SK-N-SH (cell line): ENCODE measurements around the gene TIGD3. TPM values are rescaled to one million over a fixed set of nuclear protein-coding genes. Genes with fewer than 3 reads are reported as not detected.
A peak's percentile ranks its signal among the peaks of the same experiment; 100 is the strongest.

Experiments used
- CTCF ChIA-PET: fragments of 300-600, 350-600 bp; formaldehyde crosslinking; extraction: SDS; loops from one replicate; lab custom pipeline; 2021; lab: Yijun Ruan, JAX
- POLR2A ChIA-PET: fragments of 350-600 bp; sonication (Branson Sonifier 250); formaldehyde crosslinking; extraction: SDS; loops from one replicate; lab custom pipeline; 2020; ENCODE audit warnings: antibody characterized with exemption, inconsistent platforms; lab: Yijun Ruan, JAX
- DNase-seq: peaks from one replicate; pipeline ENCODE4 v3.0.0; 2012
- H2AFZ ChIP-seq: fragments of 200-600 bp; sonication (generic); 2 replicates; pipeline ENCODE4 v1.8.1; 2016; ENCODE audit warnings: antibody characterized with exemption, mild to moderate bottlenecking, low read depth
- H3F3A ChIP-seq: fragments of 200-600 bp; sonication (generic); replicated peaks from 2 replicates; pipeline ENCODE3; 2016; ENCODE audit warnings: antibody characterized with exemption, mild to moderate bottlenecking; ENCODE audit not compliant: insufficient read depth
- H3K27ac ChIP-seq, 2 experiments: fragments of 200-500 bp in 1 of 2; fragments of 200-600 bp in 1 of 2; sonication (Bioruptor generic) in 1 of 2; sonication (generic), shearing (Covaris generic) in 1 of 2; 2 replicates each; pipeline versions ENCODE4 v1.5.1 to v1.6.1; 2014 to 2016; ENCODE audit warnings: low read depth in 2 of 2, inconsistent platforms in 1 of 2, low read length in 1 of 2, mild to moderate bottlenecking in 1 of 2, mixed read lengths in 1 of 2
- H3K27me3 ChIP-seq: fragments of 200-600 bp; sonication (generic), shearing (Covaris generic); 2 replicates; pipeline ENCODE4 v1.6.1; 2016; ENCODE audit warnings: mixed run types; ENCODE audit not compliant: insufficient read depth
- H3K36me3 ChIP-seq, 2 experiments: fragments of 200-500 bp in 1 of 2; fragments of 200-600 bp in 1 of 2; sonication (Bioruptor generic) in 1 of 2; sonication (generic) in 1 of 2; replicated peaks in 1 of 2; 2 replicates each; pipeline versions ENCODE3 to v1.5.1; 2014 to 2016; ENCODE audit warnings: low read length in 1 of 2, mild to moderate bottlenecking in 1 of 2; ENCODE audit not compliant: insufficient read depth in 2 of 2, control insufficient read depth in 1 of 2
- H3K4me1 ChIP-seq, 2 experiments: fragments of 200-500 bp in 1 of 2; fragments of 200-600 bp in 1 of 2; sonication (Bioruptor generic) in 1 of 2; sonication (generic), shearing (Covaris generic) in 1 of 2; 2 replicates each; pipeline versions ENCODE4 v1.5.1 to v1.6.1; 2014 to 2016; ENCODE audit warnings: low read depth in 1 of 2, low read length in 1 of 2, mixed run types in 1 of 2; ENCODE audit not compliant: insufficient read depth in 2 of 2, control insufficient read depth in 1 of 2
- H3K4me2 ChIP-seq: fragments of 200-600 bp; sonication (generic), shearing (Covaris generic); 2 replicates; pipeline ENCODE4 v1.6.1; 2017; ENCODE audit warnings: mixed run types
- H3K4me3 ChIP-seq, 2 experiments: fragments of 200-500 bp in 1 of 2; fragments of 200-600 bp in 1 of 2; sonication (Bioruptor generic) in 1 of 2; sonication (generic), shearing (Covaris generic) in 1 of 2; 2 replicates each; pipeline versions ENCODE4 v1.5.1 to v1.8.1; 2014 to 2016; ENCODE audit warnings: low read depth in 2 of 2, inconsistent platforms in 1 of 2, low read length in 1 of 2, mild to moderate bottlenecking in 1 of 2, mixed read lengths in 1 of 2, moderate library complexity in 1 of 2
- H3K79me2 ChIP-seq: fragments of 200-600 bp; sonication (generic); 2 replicates; pipeline ENCODE4 v1.8.1; 2017; ENCODE audit warnings: mild to moderate bottlenecking; ENCODE audit not compliant: insufficient read depth
- H3K9ac ChIP-seq: fragments of 200-600 bp; sonication (generic); 2 replicates; pipeline ENCODE4 v1.6.1; 2017; ENCODE audit warnings: mixed run types
- H3K9me2 ChIP-seq: fragments of 200-600 bp; sonication (generic); 2 replicates; pipeline ENCODE4 v1.6.1; 2017; ENCODE audit warnings: mixed run types
- H3K9me3 ChIP-seq: fragments of 200-600 bp; sonication (generic); 2 replicates; pipeline ENCODE4 v1.6.1; 2017; ENCODE audit warnings: mixed run types, mild to moderate bottlenecking, moderate library complexity
- H4K20me1 ChIP-seq: fragments of 200-600 bp; sonication (generic); 2 replicates; pipeline ENCODE4 v1.6.1; 2017; ENCODE audit warnings: mild to moderate bottlenecking, mixed run types; ENCODE audit not compliant: insufficient read depth
- CHD2 ChIP-seq: fragments of 150-350 bp; IDR thresholded peaks from 2 replicates; pipeline ENCODE4 v1.6.1; 2018; ENCODE audit warnings: low read length; ENCODE audit not compliant: partially characterized antibody
- EP300 ChIP-seq, 2 experiments: IDR thresholded peaks; 2 replicates each; pipeline versions ENCODE4 v1.4.0 to v1.6.1; 2012; ENCODE audit warnings: borderline replicate concordance in 1 of 2, low read depth in 1 of 2, low read length in 1 of 2
- IRF3 ChIP-seq: fragments of 150-350 bp; IDR thresholded peaks from 2 replicates; pipeline ENCODE4 v1.6.1; 2016; ENCODE audit warnings: mild to moderate bottlenecking, low read depth, low read length
- MEF2A ChIP-seq: IDR thresholded peaks from 2 replicates; pipeline ENCODE4 v1.4.0; 2012; ENCODE audit warnings: low read depth, borderline replicate concordance
- MXI1 ChIP-seq: IDR thresholded peaks from 2 replicates; pipeline ENCODE4 v1.6.1; 2012; ENCODE audit warnings: mild to moderate bottlenecking, low read depth, low read length, improper control_type of control experiment
- NFIC ChIP-seq: IDR thresholded peaks from 2 replicates; pipeline ENCODE4 v1.4.0; 2012; ENCODE audit warnings: borderline replicate concordance
- RCOR1 ChIP-seq: fragments of 150-350 bp; IDR thresholded peaks from 2 replicates; pipeline ENCODE4 v1.6.1; 2017; ENCODE audit warnings: antibody characterized with exemption, low read length
- SIN3A ChIP-seq: IDR thresholded peaks from 2 replicates; pipeline ENCODE4 v1.6.1; 2012; ENCODE audit warnings: low read depth, mild to moderate bottlenecking, low read length, moderate library complexity, borderline replicate concordance
- WGBS: methylation state at CpG from one replicate; pipeline ENCODE4 v1.1.6; 2017; ENCODE audit warnings: low lambda C conversion rate; 5-methylcytosine and 5-hydroxymethylcytosine counted together
- polyA plus RNA-seq, 3 experiments: library from polyadenylated mRNA; depleted of rRNA; stranded (reverse); fragments of >200 nt; gene quantifications; 2 replicates each; pipeline ENCODE4 v1.2.3, GENCODE V29; 2012
- TF ChIP-seq, protein P1 (sequence below): IDR thresholded peaks from 2 replicates; pipeline ENCODE4 v1.4.0; 2012; ENCODE audit warnings: low read depth, borderline replicate concordance
- TF ChIP-seq, protein P2 (sequence below): IDR thresholded peaks from 2 replicates; pipeline ENCODE4 v1.4.0; 2012; ENCODE audit warnings: low read depth, borderline replicate concordance
- TF ChIP-seq, protein P3 (sequence below): IDR thresholded peaks from 2 replicates; pipeline ENCODE4 v1.6.1; 2012; ENCODE audit warnings: mild to moderate bottlenecking, low read depth, low read length, moderate library complexity

The TIGD3 gene
- polyA plus RNA-seq, 1 of the 3 experiments (the other 2 are of a cell fraction), result 0.41 TPM

DNA sequence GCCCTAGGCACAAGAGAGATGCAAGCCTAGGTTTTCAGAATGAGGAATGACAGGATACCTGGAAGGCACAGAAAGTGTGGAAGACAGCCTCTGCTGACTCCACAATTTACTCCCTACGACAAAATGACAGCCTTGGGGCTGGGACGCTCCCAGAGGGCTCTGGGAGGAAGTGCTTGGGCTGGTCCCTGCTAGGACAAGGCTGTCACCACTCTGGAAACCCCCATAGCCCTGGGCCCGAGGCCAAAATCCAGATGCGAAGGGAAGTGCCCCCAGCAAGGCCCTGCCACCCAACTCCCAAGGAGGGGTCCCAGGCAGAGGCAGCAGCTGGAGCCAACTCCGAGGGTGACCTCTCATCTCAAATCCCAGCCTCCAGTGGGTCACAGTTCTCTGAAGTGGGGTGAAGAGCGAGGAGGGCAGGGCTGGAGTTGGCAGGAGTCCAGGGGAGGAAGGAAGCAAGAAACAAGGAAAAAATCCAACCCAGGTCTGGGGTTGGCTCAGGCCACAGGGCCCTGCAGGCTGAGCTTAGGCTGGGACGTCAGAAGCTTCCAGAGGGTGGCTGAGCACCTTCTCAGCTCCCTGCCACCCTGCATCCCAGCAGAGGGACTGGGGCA lies 46.2 kb upstream of the TIGD3 start:
- Histone ChIP-seq H4K20me1 (no peaks in the 10 kb centered on the region), H2AFZ (no peak overlapping the region), H3K27ac (no peak overlapping the region), H3K9me2 (no peaks in the 10 kb centered on the region), H3K9ac (no peak overlapping the region), H3K4me3 (no peak overlapping the region), H3K4me1 (peaks cover 3 to 25% of the 10 kb centered on the region in 2 experiments; a peak in 2 of 4 replicates), H3K36me3 (no peaks in the 10 kb centered on the region), H3K9me3 (no peaks in the 10 kb centered on the region), H3K4me2 (no peak overlapping the region), H3K79me2 (no peaks in the 10 kb centered on the region), H3F3A (peaks cover 20% of the 10 kb centered on the region), H3K27me3 (no peaks in the 10 kb centered on the region)
- 44% methylated on average over 4 of the region's 7 CpGs for WGBS
- no peak for DNase-seq
- POLR2A ChIA-PET, result no interaction called here
- CTCF ChIA-PET, result interaction anchor here (0.7 to 1.4 kb wide), 4 partner anchors 19 to 1503 kb away, joined by 3 to 5 read pairs (median 4); no protein-coding TSS in a partner anchor
- TF ChIP-seq SIN3A (no peak), NFIC (peak; percentile 8; the same call in 1 of the 2 replicates)

DNA sequence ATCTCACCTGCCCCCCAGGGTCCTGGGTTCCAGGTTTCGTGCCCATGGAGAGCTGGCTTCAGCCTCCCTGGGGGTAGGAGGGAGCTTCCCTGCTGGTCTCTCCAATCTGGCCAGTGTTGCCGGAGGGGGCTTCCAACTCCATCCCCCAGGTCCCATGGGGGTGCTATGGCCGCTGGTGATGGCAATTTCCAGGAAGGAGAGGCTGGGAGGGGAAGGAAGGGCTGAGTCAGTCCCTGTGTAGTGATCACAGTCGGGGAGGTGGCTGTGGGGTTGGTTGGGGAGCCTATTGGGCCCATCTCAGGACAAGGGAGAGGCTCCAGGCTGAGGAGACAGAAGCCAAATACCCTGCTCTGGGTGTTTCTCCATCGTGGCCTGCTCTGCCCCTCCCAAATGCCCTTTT lies 45.5 kb upstream of the TIGD3 start:
- DNase-seq, result no peak
- no peaks in the 10 kb centered on the region for H4K20me1 ChIP-seq
- H3K27me3 ChIP-seq, result no peaks in the 10 kb centered on the region
- no peaks in the 10 kb centered on the region for H3K79me2 ChIP-seq
- ChIA-PET POLR2A (no interaction called here), CTCF (interaction anchor here (0.7 to 1.2 kb wide), 3 partner anchors 21 to 1502 kb away, joined by 3 to 5 read pairs (median 5); no protein-coding TSS in a partner anchor)
- H3K4me2 ChIP-seq, result no peak overlapping the region
- peaks cover 6 to 25% of the 10 kb centered on the region in 2 experiments; a peak in 2 of 4 replicates for H3K4me1 ChIP-seq
- TF ChIP-seq, protein P1, sequence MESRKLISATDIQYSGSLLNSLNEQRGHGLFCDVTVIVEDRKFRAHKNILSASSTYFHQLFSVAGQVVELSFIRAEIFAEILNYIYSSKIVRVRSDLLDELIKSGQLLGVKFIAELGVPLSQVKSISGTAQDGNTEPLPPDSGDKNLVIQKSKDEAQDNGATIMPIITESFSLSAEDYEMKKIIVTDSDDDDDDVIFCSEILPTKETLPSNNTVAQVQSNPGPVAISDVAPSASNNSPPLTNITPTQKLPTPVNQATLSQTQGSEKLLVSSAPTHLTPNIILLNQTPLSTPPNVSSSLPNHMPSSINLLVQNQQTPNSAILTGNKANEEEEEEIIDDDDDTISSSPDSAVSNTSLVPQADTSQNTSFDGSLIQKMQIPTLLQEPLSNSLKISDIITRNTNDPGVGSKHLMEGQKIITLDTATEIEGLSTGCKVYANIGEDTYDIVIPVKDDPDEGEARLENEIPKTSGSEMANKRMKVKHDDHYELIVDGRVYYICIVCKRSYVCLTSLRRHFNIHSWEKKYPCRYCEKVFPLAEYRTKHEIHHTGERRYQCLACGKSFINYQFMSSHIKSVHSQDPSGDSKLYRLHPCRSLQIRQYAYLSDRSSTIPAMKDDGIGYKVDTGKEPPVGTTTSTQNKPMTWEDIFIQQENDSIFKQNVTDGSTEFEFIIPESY, result no peak
- no peak for TF ChIP-seq MEF2A
- no peak for TF ChIP-seq MXI1
- no peak for TF ChIP-seq CHD2
- no peak for TF ChIP-seq IRF3
- TF ChIP-seq, protein P2, sequence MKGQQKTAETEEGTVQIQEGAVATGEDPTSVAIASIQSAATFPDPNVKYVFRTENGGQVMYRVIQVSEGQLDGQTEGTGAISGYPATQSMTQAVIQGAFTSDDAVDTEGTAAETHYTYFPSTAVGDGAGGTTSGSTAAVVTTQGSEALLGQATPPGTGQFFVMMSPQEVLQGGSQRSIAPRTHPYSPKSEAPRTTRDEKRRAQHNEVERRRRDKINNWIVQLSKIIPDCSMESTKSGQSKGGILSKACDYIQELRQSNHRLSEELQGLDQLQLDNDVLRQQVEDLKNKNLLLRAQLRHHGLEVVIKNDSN, result no peak
- no peak for TF ChIP-seq RCOR1
- TF ChIP-seq EP300 (IDR thresholded peaks at IDR 0.05; ENCODE audit: borderline replicate concordance in 1 of 2, low read depth in 1 of 2, low read length in 1 of 2), result no peak
- TF ChIP-seq, protein P3, sequence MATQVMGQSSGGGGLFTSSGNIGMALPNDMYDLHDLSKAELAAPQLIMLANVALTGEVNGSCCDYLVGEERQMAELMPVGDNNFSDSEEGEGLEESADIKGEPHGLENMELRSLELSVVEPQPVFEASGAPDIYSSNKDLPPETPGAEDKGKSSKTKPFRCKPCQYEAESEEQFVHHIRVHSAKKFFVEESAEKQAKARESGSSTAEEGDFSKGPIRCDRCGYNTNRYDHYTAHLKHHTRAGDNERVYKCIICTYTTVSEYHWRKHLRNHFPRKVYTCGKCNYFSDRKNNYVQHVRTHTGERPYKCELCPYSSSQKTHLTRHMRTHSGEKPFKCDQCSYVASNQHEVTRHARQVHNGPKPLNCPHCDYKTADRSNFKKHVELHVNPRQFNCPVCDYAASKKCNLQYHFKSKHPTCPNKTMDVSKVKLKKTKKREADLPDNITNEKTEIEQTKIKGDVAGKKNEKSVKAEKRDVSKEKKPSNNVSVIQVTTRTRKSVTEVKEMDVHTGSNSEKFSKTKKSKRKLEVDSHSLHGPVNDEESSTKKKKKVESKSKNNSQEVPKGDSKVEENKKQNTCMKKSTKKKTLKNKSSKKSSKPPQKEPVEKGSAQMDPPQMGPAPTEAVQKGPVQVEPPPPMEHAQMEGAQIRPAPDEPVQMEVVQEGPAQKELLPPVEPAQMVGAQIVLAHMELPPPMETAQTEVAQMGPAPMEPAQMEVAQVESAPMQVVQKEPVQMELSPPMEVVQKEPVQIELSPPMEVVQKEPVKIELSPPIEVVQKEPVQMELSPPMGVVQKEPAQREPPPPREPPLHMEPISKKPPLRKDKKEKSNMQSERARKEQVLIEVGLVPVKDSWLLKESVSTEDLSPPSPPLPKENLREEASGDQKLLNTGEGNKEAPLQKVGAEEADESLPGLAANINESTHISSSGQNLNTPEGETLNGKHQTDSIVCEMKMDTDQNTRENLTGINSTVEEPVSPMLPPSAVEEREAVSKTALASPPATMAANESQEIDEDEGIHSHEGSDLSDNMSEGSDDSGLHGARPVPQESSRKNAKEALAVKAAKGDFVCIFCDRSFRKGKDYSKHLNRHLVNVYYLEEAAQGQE, result no peak
- H3K36me3 ChIP-seq, result no peaks in the 10 kb centered on the region
- H3K4me3 ChIP-seq, result no peak overlapping the region
- H2AFZ ChIP-seq, result no peak overlapping the region
- H3K9me3 ChIP-seq, result no peaks in the 10 kb centered on the region
- H3K9me2 ChIP-seq, result no peaks in the 10 kb centered on the region
- peaks cover 20% of the 10 kb centered on the region for H3F3A ChIP-seq
- H3K27ac ChIP-seq, result no peak overlapping the region
- no peak overlapping the region for H3K9ac ChIP-seq
- 97% methylated on average over 2 of the region's 5 CpGs for WGBS
